Liver (tissue), 3 donors: ENCODE data around the gene PPP2R5C.

Source experiments
- ATF3 ChIP-seq: IDR thresholded peaks from 2 replicates; pipeline ENCODE4 v1.6.1; 2016; ENCODE audit warnings: antibody characterized with exemption
- CTCF ChIP-seq: fragments of 150-350 bp; IDR thresholded peaks from 2 replicates; pipeline ENCODE4 v1.5.1; 2017; ENCODE audit warnings: improper control_type of control experiment, low read depth, low read length; ENCODE audit not compliant: missing input control
- FOXA1 ChIP-seq: IDR thresholded peaks from 2 replicates; pipeline ENCODE4 v1.6.1; 2016; ENCODE audit warnings: antibody characterized with exemption
- JUND ChIP-seq, 2 donors: IDR thresholded peaks; 2 replicates each; pipeline ENCODE4 v1.6.1; 2016; ENCODE audit warnings: antibody characterized with exemption in 2 of 2
- MAX ChIP-seq: IDR thresholded peaks from 2 replicates; pipeline ENCODE4 v1.6.1; 2016; ENCODE audit warnings: antibody characterized with exemption
- NR2F2 ChIP-seq: IDR thresholded peaks from 2 replicates; pipeline ENCODE4 v1.6.1; 2016; ENCODE audit warnings: antibody characterized with exemption
- RXRA ChIP-seq, 2 donors: IDR thresholded peaks; 2 replicates each; pipeline ENCODE4 v1.6.1; 2017 to 2018; ENCODE audit warnings: antibody characterized with exemption in 2 of 2, mild to moderate bottlenecking in 1 of 2
- TAF1 ChIP-seq: conservative IDR thresholded peaks from 2 replicates; pipeline ENCODE4 v1.6.1; 2016; ENCODE audit warnings: antibody characterized with exemption, mild to moderate bottlenecking
- ZBTB33 ChIP-seq: IDR thresholded peaks from 2 replicates; pipeline ENCODE4 v1.6.1; 2016; ENCODE audit warnings: antibody characterized with exemption
- donor health status: healthy.
- donor health status: healthy.

GRCh38 chr14:101915871-101916815 is 154.6 kb downstream of the PPP2R5C start:
- TF ChIP-seq ZBTB33 (no peak), ATF3 (no peak), CTCF (no peak), TAF1 (no peak), JUND (IDR thresholded peaks at IDR 0.05) (no peak), MAX (no peak), FOXA1 (no peak), RXRA (IDR thresholded peaks at IDR 0.05) (no peak), NR2F2 (no peak)
